ENCODE measurements around the gene ZNF70.

Gene ZNF70

GRCh38 chr22:23689414-23689813 is 61.5 kb downstream of the ZNF70 start:
- DNase-seq = no peak

Measured in suppressor macrophage treated with lipopolysaccharide for 4 hours (primary cell).